Neural crest cell (in vitro differentiated cells): Measurements from ENCODE around the gene GAB3. TPM values are rescaled to one million over a fixed set of nuclear protein-coding genes. Genes with fewer than 3 reads are reported as not detected.
"Not testable (repeated sequence)": the region's sequence is repeated elsewhere in the genome, so short reads cannot be mapped to it uniquely, and the experiment has no call there.

Experiments used
- DNase-seq: peaks from one replicate; pipeline ENCODE4 v3.0.0; 2021; ENCODE audit warnings: low read depth, mixed read lengths, low spot score
- H3K27ac Mint-ChIP-seq: one replicate; pipeline ENCODE4 v1.8.0; 2021; ENCODE audit warnings: mild to moderate bottlenecking, mixed read lengths; ENCODE audit not compliant: unreplicated experiment
- H3K27me3 Mint-ChIP-seq: 2 replicates; pipeline ENCODE4 v1.8.0; 2021; ENCODE audit warnings: low read depth, mild to moderate bottlenecking, mixed read lengths
- H3K36me3 Mint-ChIP-seq: 2 replicates; pipeline ENCODE4 v1.8.0; 2021; ENCODE audit warnings: low read depth, mild to moderate bottlenecking, mixed read lengths
- H3K4me1 Mint-ChIP-seq: 2 replicates; pipeline ENCODE4 v1.8.0; 2021; ENCODE audit warnings: mixed read lengths
- H3K4me3 Mint-ChIP-seq: one replicate; pipeline ENCODE4 v1.8.0; 2021; ENCODE audit warnings: mild to moderate bottlenecking, mixed read lengths
- H3K9me3 Mint-ChIP-seq: 2 replicates; pipeline ENCODE4 v1.8.0; 2021; ENCODE audit warnings: mixed read lengths
- total RNA-seq: library from RNA; stranded (reverse); gene quantifications from 2 replicates; pipeline ENCODE4 v1.2.1, GENCODE V29; 2021
- TF ChIP-seq, protein P1 (sequence below): fragments of 200-600 bp; sonication (generic); conservative IDR thresholded peaks from 2 replicates; pipeline ENCODE4 v1.5.0; 2021; ENCODE audit warnings: antibody characterized with exemption, mild to moderate bottlenecking

Gene GAB3
- total RNA-seq, 1 donor from 2014 or later = 0.12 TPM

DNA sequence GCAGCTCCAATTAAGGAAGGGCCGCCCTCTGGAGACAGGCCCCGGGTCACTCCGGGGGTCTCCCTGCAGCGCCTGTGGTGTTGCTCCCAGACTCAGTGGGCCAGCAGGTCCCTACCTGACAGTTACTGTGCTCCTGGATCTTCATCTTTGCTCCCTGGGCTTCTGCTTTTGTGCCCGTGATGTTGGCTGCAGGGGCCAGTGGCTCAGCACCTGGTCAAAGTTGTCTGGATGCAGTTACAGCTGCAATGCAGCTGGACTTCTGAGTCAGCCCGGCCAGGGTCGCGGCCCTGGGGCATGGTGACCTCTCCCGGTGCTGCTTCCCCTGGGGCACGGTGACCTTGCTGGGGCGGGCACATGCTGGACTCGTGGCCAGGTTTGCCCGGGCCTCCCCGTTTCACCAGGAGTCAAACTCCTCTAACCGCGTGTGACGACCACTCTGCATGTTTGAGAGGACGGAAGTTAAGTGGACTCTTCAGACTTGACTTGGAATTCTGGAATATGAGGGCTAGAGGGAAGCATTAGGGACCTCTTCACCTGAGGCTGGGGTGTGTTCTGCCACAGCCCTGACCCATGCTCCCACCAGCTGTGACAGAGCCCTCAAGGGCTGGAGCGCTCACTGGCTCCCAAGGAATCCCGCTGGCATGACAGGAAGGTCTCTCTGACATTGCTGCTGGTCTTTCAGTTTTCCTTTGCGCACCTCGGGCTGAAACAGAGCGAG is 101.2 kb downstream of the GAB3 start:
- Mint-ChIP-seq H3K4me1 (no peaks in the 10 kb centered on the region), H3K9me3 (no peaks in the 10 kb centered on the region), H3K27ac (no peak overlapping the region), H3K4me3 (no peak overlapping the region), H3K36me3 (no peaks in the 10 kb centered on the region), H3K27me3 (no peaks in the 10 kb centered on the region)
- no peak for DNase-seq
- TF ChIP-seq, protein P1, sequence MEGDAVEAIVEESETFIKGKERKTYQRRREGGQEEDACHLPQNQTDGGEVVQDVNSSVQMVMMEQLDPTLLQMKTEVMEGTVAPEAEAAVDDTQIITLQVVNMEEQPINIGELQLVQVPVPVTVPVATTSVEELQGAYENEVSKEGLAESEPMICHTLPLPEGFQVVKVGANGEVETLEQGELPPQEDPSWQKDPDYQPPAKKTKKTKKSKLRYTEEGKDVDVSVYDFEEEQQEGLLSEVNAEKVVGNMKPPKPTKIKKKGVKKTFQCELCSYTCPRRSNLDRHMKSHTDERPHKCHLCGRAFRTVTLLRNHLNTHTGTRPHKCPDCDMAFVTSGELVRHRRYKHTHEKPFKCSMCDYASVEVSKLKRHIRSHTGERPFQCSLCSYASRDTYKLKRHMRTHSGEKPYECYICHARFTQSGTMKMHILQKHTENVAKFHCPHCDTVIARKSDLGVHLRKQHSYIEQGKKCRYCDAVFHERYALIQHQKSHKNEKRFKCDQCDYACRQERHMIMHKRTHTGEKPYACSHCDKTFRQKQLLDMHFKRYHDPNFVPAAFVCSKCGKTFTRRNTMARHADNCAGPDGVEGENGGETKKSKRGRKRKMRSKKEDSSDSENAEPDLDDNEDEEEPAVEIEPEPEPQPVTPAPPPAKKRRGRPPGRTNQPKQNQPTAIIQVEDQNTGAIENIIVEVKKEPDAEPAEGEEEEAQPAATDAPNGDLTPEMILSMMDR = no peak

DNA sequence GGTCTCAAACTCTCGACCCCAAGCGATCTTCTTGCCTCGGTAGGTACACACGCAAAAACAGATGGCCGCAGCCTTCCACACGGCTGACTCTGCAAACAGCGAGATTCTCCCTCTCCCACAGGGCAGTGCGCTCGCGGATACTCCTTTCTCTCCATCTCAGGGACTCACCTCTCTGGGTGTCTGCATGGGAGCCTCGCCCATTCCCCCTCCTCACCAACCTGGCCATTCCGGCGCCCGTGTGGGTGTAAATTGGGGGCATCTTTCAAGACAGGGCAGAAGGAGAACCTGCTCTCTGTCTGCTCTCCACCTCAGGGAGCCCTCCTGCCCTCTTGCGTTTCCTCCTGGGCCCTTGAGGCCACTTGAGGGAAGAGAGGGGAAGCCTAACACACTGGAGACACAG is 101.9 kb downstream of the GAB3 start:
- DNase-seq = no peak
- Mint-ChIP-seq H3K27me3 (no peaks in the 10 kb centered on the region), H3K4me1 (no peaks in the 10 kb centered on the region), H3K27ac (no peak overlapping the region), H3K9me3 (no peaks in the 10 kb centered on the region), H3K36me3 (no peaks in the 10 kb centered on the region), H3K4me3 (no peak overlapping the region)
- TF ChIP-seq, protein P1 = no peak

DNA sequence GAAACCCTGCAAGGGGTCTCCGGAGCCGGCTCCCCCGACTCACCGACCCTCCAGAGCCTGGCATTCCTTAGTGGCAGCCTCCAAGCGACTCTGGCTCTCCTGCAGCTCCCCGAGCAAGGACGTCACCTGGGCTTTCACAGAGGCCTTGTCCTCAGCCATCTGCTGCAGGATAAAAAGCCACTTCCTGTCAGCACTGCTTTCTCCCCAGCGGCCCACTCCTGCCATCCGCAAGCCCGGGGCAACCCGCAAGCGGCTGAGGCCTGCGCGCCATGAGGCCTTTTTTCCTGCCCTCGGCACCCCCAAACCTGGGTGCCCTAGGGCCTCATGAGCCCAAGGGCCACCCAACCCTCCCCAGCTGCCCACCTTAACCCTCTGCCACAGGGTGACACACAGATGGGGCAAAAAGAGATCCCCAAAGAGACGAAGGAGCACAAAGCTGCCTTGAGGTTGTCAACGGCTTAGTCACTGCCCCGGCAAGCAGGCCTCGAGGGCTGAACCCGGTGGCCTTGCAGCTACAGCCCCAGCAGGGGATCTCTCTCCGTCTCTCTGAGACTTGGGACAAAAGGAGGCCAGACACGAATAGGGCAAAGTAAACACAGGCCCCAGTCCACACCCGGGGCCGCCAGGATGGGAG is 105.0 kb downstream of the GAB3 start:
- not testable (repeated sequence) for DNase-seq, H3K27me3 Mint-ChIP-seq, H3K27ac Mint-ChIP-seq, H3K4me3 Mint-ChIP-seq, H3K9me3 Mint-ChIP-seq, H3K36me3 Mint-ChIP-seq, H3K4me1 Mint-ChIP-seq

DNA sequence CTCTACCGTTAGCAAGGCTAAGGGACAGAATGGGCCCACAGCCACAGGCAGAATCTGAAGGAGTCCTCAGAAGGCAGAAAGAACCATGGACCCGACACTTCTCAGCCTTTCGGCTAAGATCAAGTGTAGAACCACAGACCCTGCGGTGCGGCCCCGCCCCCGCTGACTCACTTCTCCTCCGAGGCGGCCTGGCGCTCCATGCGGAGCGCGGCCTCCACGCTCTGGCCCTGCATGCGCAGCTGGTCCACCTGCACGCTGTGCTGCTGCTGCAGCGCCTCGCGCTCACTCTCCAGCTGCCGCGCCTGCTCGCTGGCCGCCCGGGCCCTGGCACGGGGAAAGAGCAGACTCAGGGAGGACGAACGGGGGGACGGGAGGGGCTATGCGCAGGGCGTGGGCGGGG is 107.2 kb downstream of the GAB3 start:
- not testable (repeated sequence) for H3K36me3 Mint-ChIP-seq, H3K27me3 Mint-ChIP-seq, DNase-seq, H3K9me3 Mint-ChIP-seq, H3K4me3 Mint-ChIP-seq, H3K4me1 Mint-ChIP-seq, H3K27ac Mint-ChIP-seq

DNA sequence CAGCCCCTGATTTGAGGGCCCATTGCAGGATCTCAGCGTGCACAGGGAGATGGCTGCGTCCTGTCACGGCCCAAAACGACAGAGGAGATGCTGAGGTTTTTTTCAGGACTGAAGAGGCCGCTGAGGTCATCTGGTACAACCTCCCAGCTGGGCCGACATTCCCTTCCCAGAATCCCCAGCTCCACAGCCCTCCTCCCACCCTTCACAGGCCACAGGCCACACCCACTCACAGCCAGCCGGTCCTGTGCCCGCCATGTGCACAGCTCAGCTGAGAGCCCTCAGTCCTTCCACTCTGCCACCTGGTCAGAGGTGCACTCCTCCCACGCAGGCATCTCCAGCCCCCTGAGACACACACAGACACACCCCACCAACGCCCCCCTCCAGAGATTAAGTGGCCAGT is 109.1 kb downstream of the GAB3 start:
- not testable (repeated sequence) for H3K27ac Mint-ChIP-seq, H3K27me3 Mint-ChIP-seq, H3K36me3 Mint-ChIP-seq, DNase-seq, H3K4me3 Mint-ChIP-seq, H3K4me1 Mint-ChIP-seq, H3K9me3 Mint-ChIP-seq

DNA sequence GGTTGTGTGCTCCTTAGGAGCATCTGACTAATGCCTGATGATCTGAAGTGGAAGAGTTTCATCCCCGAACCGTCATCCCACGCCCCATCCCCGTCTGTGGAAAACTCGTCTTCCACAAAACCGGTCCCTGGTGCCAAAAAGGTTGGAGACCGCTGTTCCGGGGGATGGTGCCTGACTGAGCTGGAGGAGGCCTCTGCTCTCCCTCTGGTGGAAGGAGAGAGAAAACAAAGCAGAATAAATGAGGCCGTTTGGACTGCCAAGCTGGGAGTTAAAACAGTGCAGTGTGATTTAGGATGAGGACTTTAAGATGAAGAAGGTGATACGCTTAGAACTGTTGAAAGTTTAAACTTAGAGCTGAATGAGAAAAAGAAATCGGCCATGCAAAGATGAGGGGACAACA is 117.2 kb downstream of the GAB3 start:
- not testable (repeated sequence) for H3K4me3 Mint-ChIP-seq, DNase-seq, H3K27me3 Mint-ChIP-seq, H3K27ac Mint-ChIP-seq, H3K36me3 Mint-ChIP-seq, H3K4me1 Mint-ChIP-seq, H3K9me3 Mint-ChIP-seq

DNA sequence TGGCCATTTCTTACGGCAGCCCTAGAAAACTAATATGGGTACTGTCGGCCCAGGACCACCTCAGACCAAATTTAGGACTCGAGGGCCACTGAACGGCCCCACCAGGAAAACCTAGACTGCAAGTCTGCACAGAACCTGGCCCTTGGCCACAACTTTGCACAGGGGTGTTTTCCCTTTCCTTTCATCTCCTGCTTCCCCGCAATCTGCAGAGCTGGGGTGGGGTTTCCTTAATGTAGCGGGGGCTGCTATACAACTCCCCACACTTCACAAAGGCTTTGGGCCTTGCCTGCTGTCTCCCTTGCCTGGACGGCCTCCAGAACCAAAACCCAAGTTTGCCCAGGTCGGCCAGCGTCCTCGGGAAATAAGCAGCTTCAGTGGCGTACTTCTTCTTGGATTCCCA is 119.9 kb downstream of the GAB3 start:
- H3K36me3 Mint-ChIP-seq, H3K9me3 Mint-ChIP-seq, H3K27ac Mint-ChIP-seq, H3K4me3 Mint-ChIP-seq, H3K4me1 Mint-ChIP-seq, H3K27me3 Mint-ChIP-seq, DNase-seq: not testable (repeated sequence)

DNA sequence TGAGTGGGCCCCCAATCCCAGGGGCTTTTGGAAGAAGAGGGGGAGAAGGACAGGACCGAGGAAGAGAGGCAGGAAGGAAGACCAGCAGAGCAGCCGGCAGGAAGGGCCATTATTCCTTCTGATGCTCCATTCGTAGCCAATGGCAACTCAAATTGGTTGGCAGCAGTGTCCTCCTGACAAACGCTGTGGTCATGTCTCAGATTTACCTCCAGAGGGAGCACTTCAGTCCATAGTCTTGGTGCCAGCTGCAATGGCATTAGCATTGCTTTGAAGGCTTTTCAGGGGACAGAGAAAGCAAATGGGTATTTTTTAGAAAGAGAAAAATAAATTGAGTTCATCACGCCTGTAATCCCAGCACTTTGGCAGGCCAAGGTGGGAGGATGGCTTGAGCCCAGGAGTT is 121.9 kb downstream of the GAB3 start:
- not testable (repeated sequence) for H3K27me3 Mint-ChIP-seq, DNase-seq, H3K36me3 Mint-ChIP-seq, H3K9me3 Mint-ChIP-seq, H3K4me1 Mint-ChIP-seq, H3K4me3 Mint-ChIP-seq, H3K27ac Mint-ChIP-seq

Other genes starting within 250 kb of the GAB3 start
- gene FAM3A, start 234.8 kb downstream of the GAB3 start, total RNA-seq = 25.8 and 29.9 TPM in 2 replicates
- gene G6PD, start 204.2 kb downstream of the GAB3 start, total RNA-seq = 84.4 and 93.9 TPM in 2 replicates
- 20.3 and 21.3 TPM in 2 replicates for gene IKBKG, start 203.5 kb downstream of the GAB3 start, total RNA-seq
- gene CTAG1A, start 165.9 kb downstream of the GAB3 start, total RNA-seq = not detected in 2 replicates
- gene CTAG1B, start 131.8 kb downstream of the GAB3 start, total RNA-seq = not detected in 2 replicates
- not detected in 2 replicates for gene CTAG2, start 97.5 kb downstream of the GAB3 start, total RNA-seq
- 81.0 and 83.5 TPM in 2 replicates for gene DKC1, start 11.8 kb upstream of the GAB3 start, total RNA-seq
- 12.7 and 13.2 TPM in 2 replicates for gene MPP1, start 54.4 kb upstream of the GAB3 start, total RNA-seq
- not detected in 2 replicates for gene SMIM9, start 83.6 kb upstream of the GAB3 start, total RNA-seq
- 12.7 and 13.0 TPM in 2 replicates for gene F8A1, start 135.3 kb upstream of the GAB3 start, total RNA-seq